DND-41 (cell line): ENCODE results near the gene DDR1.

Experiments
- CTCF ChIP-seq: IDR thresholded peaks from 2 replicates; pipeline ENCODE4 v1.5.1; 2012; ENCODE audit warnings: borderline replicate concordance, low read length, moderate library complexity, mild to moderate bottlenecking; ENCODE audit not compliant: poor library complexity, severe bottlenecking; ENCODE audit errors: extremely low read depth
- EZH2 ChIP-seq: IDR thresholded peaks from 3 replicates; pipeline ENCODE4 v1.6.1; 2012; ENCODE audit warnings: borderline replicate concordance, low read depth, mild to moderate bottlenecking, moderate library complexity, low read length, inconsistent platforms; ENCODE audit not compliant: severe bottlenecking

GRCh38 chr6:30875244-30876038 lies 8.9 kb upstream of the DDR1 start:
- no peak for TF ChIP-seq CTCF
- no peak for TF ChIP-seq EZH2
